Inflammatory macrophage treated with lipopolysaccharide for 4 hours (primary cell): ENCODE measurements around the gene LRRC74B.
"Not testable (repeated sequence)": the region's sequence is repeated elsewhere in the genome, so short reads cannot be mapped to it uniquely, and the experiment has no call there.

ENCODE experiments used
- DNase-seq: peaks from one replicate; pipeline ENCODE4 v3.0.0-alpha.2; 2020

Gene LRRC74B

DNA sequence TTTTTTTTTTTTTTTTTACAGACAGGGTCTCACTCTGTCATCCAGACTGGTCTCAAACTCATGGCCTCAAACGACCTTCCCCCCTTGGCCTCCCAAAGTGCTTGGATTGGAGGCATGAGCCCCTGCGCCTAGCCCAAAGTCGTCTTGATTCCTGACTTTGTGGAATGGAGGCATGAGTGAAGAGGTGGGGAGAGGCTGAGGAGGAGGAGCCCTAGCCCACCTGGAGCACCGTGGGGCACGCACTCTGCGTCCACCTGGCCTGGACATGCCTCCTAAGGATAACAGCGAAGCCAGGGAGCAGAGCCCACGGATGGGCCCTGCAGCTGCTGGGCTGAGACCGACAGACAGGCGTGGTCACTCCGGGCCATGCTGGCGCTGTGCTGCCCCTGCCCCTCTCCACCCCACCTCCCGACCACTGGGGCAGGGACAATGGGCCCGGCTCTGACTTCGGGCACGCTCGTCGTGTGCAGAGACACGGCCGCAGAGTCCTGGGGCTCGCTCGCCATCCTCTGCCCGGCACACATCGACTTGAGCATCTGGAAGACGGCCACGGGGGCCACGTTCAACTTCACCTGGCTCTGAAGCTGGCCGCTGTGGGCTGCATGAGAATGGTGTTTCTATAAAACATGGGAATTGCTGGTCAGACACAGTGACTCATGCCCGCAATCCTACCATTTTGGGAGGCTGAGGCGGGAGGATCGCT is 34.8 kb downstream of the LRRC74B start:
- DNase-seq: no peak

DNA sequence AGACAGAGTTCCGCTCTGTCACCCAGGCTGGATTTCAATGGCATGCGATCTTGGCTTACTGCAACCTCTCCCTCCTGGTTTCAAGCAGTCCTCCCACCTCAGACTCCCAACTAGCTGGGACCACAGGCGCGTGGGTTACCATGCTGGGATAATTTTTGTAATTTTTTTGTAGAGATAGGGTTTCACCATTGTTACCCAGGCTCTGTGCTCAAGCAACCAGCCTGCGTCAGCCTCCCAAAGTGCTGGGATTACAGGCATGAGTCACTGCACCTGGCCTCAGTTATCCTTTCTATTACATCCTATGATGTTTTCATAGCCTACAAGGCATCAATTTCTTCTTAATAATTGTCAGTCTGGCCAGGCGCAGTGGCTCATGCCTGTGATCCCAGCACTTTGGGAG is 36.5 kb downstream of the LRRC74B start:
- DNase-seq: no peak

DNA sequence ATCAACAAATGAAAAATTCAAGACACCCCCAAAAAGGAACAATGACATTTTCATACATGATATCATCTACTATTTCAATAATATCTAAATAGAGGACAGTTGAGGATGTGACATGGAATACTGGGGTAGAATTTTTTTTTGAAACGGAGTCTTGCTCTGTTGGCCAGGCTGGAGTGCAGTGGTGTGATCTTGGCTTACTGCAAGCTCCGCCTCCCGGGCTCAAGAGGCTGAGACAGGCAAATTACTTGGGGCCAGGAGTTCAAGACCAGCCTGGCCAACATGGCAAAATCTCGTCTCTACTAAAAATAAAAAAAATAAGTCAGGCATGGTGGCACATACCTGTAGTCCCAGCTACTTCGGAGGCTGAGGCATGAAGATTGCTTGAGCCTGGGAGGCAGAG is 41.4 kb downstream of the LRRC74B start:
- DNase-seq: no peak

DNA sequence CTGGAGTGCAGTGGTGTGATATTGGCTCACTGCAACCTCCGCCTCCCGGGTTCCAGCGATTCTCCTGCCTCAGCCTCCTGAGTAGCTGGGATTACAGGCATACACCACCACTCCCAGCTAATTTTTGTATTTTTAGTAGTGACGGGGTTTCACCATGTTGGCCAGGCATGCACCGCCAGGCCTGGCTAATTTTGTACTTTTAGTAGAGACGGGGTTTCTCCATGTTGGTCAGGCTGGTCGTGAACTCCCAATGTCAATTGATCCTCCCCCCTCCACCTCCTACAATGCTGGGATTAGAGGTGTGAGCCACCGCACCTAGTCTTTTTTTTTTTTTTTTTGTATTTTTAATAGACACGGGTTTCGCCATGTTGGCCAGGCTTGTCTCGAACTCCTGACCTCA is 42.2 kb downstream of the LRRC74B start:
- not testable (repeated sequence) for DNase-seq

DNA sequence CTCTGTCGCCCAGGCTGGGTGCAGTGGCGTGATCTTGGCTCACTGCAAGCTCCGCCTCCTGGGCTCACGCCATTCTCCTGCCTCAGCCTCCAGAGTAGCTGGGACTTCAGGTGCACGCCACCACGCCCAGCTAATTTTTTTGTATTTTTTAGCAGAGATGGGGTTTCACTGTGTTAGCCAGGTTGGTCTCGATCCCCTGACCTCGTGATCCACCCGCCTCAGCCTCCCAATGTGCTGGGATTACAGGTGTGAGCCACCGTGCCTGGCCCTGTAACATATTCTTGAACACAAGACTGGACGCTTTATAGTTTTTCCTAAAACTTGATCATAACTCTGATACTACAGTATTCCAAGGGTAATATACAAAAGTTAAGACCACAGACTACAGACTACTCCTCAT is 45.5 kb downstream of the LRRC74B start:
- DNase-seq: not testable (repeated sequence)

DNA sequence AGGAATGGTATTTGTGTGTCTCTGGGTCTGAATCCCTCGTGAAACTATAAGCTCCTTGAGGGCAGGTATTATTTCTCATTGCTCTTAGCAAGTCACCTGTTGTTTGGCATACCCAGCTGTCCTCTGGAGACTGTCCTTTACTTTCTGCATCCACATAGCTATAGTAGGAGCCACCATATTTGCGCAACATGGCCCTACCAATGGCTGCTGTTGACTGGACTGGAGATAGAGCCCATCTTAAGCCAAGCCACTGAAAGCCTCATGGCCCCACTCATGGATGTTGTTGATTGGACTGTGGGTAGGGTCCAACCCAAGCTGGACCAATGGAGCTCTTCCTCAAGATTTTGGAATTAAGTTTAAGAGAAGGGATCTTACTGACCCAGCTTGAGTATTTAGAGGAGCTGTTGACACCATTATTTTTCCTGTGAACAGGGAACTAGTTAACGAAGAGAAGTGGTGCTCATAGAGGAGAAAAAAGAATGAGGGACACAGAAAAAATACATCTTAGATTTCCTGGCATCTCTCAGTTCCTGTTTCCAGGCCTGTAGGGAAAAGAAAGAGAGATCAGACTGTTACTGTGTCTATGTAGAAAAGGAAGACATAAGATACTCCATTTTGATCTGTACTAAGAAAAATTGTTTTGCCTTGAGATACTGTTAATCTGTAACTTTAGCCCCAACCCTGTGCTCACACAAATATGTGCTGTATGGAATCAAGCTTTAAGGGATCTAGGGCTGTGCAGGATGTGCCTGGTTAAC is 47.2 kb downstream of the LRRC74B start:
- no peak for DNase-seq

DNA sequence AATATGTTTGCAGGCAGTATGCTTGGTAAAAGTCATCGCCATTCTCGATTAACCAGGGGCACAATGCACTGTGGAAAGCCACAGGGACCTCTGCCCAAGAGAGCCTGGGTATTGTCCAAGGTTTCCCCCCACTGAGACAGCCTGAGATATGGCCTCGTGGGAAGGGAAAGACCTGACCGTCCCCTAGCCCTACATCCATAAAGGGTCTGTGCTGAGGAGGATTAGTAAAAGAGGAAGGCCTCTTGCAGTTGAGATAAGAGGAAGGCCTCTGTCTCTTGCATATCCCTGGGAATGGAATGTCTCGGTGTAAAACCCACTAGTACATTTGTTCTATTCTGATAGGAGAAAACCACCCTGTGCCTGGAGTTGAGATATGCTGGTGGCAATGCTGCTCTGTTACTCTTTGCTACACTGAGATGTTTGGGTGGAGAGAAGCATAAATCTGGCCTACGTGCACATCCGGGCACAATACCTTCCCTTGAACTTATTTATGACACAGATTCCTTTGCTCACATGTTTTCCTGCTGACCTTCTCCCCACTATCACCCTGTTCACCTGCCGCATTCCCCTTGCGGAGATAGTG is 47.9 kb downstream of the LRRC74B start:
- DNase-seq: not testable (repeated sequence)

DNA sequence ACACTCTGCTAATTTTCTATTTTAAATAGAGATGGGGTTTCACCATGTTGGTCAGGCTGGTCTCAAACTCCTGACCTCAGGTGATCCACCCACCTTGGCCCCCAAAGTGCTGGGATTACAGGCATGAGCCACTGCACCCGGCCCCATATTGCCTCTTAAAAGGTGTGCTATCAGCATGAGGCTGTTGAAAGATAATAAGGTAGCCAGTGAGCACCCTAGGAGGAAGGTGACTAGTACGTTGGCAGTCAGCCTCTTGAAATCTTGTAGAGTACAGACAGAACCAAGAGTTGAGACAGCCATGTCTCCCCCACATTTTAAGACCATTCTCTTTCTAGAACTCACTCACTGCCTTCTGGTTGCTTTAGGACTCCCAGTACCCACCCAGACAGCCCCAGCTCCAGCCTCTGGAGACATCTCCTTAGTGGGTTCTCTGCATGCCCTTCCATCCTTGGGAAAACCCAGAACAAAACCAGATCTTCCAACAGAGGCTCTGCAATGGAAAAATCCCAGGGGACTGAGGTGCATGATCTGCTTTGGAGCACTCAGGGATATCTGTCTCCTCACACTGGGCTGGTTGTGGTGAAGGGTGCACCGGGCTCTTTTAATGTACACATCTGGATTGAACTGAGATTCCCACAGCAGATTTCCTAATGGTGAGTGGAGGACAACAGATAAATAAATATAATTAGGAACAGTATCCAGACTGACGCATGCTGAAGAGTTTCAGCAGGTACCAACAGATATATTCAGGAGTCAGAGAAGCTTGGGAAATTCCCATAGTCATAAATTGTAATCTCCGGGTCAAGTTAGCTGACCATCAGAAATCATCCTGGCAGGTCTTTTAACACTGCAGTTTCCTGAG is 49.4 kb downstream of the LRRC74B start:
- no peak for DNase-seq

DNA sequence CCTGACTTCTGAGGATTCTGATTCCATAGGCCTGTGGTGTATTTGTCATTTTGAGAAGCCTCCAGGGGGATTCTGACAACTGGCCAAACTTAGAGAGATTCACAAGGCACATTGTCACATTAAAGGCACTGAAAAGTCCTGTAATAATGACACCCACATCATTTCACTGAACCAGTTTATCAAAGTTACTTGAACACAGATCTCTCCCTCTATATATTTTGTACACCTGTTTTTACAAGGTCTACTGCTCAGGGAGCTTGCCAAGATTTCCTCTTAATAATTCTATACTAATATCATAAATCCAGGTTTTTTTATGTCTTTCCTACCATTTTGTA is 50.0 kb downstream of the LRRC74B start:
- DNase-seq: no peak

DNA sequence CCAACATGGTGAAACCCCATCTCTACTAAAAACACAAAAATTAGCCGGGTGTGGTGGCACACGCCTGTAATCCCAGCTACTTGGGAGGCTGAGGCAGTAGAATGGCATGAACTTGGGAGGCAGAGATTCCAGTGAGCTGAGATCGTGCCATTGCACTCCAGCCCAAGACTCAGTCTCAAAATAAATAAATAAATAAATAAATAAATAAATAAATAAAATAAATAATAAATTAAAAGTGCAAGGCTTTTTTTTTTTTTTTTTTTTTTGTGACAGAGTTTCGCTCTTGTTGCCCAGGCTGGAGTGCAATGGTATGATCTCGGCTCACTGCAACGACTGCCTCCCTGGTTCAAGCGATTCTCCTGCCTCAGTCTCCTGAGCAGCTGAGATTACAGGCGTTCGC is 51.1 kb downstream of the LRRC74B start:
- not testable (repeated sequence) for DNase-seq

DNA sequence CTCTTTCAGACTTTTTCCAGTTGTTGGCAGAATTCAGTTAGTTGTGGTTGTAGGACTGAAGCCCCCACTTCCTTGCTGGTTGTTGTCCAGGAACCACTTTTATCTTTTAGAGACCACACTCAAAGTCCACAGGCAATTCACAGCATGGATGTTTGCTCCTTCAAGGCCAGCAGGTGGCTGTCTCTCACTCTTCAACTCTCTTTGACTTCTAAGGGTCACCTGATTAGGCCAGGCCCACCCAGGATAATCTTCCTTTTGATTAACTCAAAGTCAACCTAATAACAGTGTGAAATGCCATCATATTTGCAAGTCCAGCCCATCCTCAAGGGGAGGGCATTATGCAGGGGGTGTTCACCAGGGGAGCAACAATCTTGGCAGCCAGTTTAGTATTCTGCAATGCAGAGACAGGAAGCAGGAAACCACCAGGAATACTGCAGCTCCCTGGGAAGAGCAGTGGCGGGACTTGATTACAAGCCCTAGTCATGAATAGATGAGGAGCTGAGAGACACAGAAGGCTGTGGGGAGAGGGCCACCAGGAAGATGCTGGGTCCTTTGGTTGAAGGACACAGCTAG is 52.4 kb downstream of the LRRC74B start:
- no peak for DNase-seq

DNA sequence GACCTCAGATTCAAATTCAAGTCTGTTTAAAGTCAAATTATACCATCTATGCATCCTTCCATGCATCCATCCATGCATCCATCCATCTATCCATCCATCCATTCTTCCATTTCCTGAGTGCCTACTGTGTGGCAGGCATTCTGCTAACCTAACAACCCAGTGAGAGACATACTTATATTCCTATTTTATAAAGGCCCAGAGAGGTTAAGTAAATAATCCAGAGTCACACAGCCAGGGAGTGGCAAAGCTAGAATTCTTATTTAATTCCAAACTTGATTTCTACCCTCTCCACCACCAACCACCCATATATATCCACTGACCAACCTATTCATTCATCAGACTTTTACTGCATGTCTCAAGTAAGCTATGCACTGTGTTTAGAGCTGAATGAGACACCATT is 53.8 kb downstream of the LRRC74B start:
- no peak for DNase-seq

DNA sequence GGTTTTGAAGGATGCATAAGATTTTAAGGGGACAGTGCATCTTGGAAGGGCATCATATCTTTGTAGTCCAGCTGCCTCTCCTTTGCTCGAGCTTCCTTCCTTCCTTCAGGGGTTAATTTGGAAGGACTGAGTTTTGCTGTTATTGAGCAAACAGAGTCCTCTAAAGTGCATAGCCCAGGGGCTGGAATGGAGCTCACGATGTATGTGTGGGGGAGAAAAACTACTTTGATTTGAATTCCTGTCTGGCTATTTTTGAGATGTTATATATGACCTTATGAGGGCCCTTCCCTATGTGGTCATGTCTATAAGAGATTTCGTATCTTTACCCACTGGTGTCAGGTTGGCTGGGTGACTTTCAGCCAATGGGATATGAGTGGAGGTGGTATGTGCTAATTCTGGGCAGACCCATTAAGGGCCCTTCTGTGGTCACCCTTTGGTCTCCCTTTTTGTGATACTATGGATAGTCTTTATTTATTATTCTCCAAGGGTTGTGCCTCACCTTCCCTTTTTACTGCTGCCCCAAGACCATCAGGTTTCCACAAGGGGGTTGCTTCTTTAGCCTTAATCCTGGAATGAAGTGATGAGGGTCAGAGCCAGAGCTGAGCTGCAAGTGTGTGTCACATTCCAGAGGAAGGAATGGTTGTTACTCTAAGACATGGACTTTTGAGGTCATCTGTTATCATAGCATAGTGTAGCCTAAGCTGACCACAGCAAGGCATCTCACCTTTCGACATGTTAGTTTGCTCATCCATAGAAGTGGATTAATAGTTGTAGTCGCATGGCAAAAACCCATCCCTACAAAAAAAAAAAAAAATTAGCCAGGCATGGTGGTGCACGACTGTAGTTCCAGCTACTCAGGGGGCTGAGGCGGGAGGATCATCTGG is 54.6 kb downstream of the LRRC74B start:
- no peak for DNase-seq

DNA sequence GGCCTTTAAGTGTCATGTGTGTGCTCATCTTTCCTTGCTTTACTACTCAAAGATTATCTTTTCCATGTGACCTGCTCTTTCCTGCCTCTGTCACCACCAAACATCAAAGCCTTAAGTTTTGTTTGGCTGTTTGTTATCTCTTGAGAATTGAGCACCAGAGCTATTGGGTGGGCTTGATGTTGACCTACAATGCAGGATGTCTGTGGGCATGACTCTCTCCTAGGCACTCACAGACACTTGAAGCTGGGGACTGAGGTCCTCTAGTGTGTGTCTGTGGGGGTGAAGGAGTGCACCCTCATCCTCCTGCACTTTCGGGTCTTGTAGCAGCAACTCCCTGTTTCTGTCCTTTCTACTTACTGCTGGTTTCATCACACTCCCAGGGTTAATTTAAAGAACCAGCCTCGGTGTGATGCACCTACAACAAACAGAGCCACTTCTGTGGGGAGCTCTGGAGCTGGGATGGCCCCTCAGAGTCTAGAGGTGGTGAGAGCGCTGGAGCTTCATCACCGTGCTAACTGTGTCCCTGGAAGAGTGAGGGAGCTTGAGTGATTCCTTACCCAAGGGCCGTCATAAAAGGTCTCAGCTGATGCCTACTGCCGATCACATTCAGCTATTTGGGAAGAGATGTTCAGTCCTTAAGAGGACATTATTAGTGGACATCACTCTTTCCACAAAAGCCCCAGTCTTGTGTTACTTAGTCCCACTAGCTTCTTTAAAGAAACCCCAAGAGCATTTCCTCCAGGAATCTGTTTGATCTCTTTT is 56.3 kb downstream of the LRRC74B start:
- no peak for DNase-seq

DNA sequence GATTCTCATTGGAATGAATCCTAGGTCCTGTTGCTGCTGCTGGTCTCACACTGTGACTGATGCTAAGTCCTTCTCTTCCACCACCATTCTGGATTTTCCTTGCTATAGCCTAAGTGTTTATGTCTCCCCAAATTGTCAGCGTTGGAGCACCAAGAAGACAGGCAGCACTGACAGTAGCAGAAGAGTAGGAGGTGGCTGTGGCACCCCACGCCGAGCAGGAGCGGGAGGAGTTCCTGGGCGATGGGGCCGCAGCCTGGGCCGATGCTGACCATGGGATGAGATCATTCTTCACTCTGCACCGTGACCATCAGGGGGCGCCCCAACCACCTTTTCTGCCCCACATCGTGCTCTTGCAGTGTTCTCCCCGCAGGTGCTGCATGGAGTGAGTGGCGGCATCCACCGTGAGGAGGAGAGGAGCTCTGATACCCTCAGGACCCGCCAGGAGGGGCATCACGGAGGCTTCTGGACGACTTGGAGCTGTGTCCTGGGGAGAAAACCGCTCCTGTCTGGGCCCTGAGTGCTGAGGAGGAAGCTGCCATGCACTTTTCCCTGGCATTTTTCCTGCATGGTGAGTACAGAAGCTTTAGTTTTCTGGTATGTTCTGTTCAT is 57.0 kb downstream of the LRRC74B start:
- DNase-seq: peak; percentile 64

DNA sequence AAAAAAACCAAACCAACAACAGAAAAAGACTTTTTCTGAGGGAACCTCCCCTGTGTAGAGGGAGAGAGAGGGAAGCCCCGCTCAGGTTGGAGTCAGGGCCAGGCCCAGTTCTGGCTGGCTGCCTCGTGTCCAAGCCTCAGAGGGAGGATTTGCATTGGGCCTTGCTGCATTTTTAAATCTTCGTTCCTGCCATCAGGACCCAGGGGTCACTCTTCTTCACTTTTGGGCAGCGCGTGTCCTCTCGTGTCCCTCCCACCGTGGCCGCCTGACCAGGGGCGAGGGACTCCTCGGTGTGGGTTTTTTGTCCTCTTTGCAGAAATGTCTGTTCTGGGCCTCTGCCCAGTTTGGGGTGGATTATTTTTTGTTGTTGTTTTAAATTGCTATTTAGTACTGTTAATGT is 57.9 kb downstream of the LRRC74B start:
- no peak for DNase-seq

DNA sequence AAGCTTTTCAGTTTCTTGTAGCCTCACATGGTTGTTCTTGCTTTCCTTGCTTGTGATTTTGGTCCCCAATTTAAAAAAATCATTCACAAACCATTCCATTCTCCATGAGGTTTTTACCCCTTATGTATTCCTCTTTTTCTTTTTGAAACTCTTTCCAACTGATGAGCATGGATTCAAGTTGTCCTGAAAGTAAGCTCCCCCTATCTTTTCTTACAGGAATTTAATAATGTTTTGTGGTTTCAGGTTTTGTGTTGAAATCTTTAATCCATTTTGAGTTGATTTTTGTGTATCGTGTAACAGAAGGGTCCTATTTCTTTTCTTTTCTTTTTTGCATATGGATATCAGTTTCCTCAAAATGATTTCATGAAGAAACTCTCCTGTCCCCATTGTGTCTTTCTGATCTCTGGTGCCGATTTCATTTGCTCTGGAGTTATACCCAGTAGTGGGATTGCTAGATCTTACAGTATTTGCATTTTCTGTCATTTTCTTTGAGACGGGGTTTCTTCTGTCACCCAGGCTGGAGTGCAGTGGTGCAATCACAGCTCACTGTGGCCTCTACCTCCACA is 58.5 kb downstream of the LRRC74B start:
- DNase-seq: no peak

DNA sequence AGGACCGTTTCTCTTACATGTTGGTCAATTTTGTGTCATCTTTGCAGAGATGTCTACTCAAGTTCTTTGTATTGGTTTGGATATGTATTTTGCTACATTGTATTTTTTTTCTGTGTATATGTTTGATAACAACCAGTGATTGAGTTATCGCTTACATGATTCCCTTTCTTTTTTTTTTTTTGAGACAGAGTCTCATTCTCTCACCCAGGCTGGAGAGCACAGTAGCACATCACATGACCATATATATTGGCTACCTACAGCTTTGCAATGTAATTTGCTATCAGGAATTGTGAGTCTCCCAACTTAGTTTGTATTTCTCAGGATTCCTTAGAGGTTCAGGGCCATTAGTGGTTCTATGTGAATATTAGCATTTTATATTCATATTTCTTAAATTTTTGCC is 59.5 kb downstream of the LRRC74B start:
- DNase-seq: no peak

DNA sequence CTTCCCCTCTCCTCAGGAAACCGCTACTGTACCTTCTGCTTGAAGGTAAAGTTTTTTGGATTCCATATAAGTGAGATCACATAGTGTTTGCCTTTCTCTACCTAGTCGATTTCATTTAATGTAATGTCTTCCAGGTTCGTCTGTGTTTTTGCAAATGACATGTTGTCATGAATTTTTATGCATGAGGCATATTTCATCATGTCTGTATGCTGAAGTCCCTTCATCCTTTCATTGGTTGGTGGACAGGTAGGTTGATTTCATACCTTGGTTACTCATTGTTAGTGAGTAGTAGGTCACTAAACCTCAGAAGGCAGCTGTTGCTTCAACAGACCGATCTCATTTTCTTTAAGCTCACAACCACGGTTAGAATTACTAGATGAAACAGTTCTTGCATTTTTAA is 60.3 kb downstream of the LRRC74B start:
- no peak for DNase-seq

DNA sequence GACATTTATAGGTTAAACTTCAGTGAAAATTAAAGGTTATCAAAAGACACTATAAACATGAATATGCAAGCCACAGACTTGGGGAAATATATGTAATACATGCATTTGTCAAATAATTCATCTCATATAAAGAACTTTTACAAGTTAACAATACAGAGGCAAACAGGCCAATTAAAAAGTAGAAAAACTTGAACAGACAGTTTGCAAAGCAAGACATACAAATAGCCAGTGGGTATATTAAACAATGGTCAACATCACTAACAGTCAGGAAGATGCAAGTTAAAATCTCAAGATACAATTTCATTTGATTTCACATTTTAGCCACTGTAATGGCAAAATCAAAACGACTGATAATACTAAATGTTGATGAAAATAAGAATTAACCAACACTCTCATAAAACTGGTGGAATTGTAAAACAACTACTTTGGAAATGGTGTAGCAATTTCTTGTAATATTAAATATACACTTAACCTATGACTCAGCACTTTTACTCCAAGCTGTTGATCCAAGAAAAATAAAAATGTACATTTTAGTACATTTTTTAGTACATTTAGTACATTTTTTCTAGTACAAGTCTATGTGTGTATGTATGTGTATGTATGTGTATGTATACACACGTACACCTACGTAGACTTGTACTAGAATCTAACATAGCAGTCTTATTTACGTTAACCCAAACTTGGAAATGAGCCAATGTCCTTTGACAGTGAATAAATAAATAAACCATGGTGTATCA is 62.8 kb downstream of the LRRC74B start:
- DNase-seq: no peak
